ENCODE measurements around the gene GRM7. TPM values are rescaled to one million over a fixed set of nuclear protein-coding genes. Genes with fewer than 3 reads are reported as not detected.

The GRM7 gene
- total RNA-seq, 1 donor from 2014 or later: 0.34 TPM

GRCh38 chr3:7720649-7721297 is 859.9 kb downstream of the GRM7 start:
- Mint-ChIP-seq H3K27me3 (no peaks in the 10 kb centered on the region), H3K4me1 (ENCODE audit: low read depth) (no peaks in the 10 kb centered on the region), H3K9me3 (ENCODE audit: low read depth) (no peaks in the 10 kb centered on the region), H3K4me3 (ENCODE audit: low read depth) (no peak overlapping the region), H3K36me3 (ENCODE audit: insufficient read depth) (no peaks in the 10 kb centered on the region), H3K27ac (no peak overlapping the region)
- no peak for DNase-seq (ENCODE audit: low spot score, unreplicated experiment)
- no peak for TF ChIP-seq CTCF (IDR thresholded peaks at IDR 0.05; ENCODE audit: unreplicated experiment)

- Mint-ChIP-seq H3K27me3 (no peaks in the 10 kb centered on the region), H3K36me3 (ENCODE audit: insufficient read depth) (no peaks in the 10 kb centered on the region)
- TF ChIP-seq CTCF (IDR thresholded peaks at IDR 0.05; ENCODE audit: unreplicated experiment): no peak
These were observed 861.0 kb downstream of the GRM7 start for GRCh38 chr3:7721869-7722268.

GRCh38 chr3:7728566-7729519 is 867.9 kb downstream of the GRM7 start:
- Mint-ChIP-seq H3K27me3 (no peaks in the 10 kb centered on the region), H3K27ac (no peak overlapping the region), H3K4me3 (ENCODE audit: low read depth) (no peak overlapping the region), H3K36me3 (ENCODE audit: insufficient read depth) (no peaks in the 10 kb centered on the region), H3K9me3 (ENCODE audit: low read depth) (no peaks in the 10 kb centered on the region), H3K4me1 (ENCODE audit: low read depth) (no peaks in the 10 kb centered on the region)
- no peak for DNase-seq (ENCODE audit: low spot score, unreplicated experiment)
- no peak for TF ChIP-seq CTCF (IDR thresholded peaks at IDR 0.05; ENCODE audit: unreplicated experiment)

More at GRCh38 chr3:7721869-7722268, 861.0 kb downstream of the GRM7 start:
- DNase-seq (ENCODE audit: low spot score, unreplicated experiment): no peak
- Mint-ChIP-seq H3K27ac (no peak overlapping the region), H3K9me3 (ENCODE audit: low read depth) (no peaks in the 10 kb centered on the region), H3K4me3 (ENCODE audit: low read depth) (no peak overlapping the region), H3K4me1 (ENCODE audit: low read depth) (no peaks in the 10 kb centered on the region)

- TF ChIP-seq CTCF (IDR thresholded peaks at IDR 0.05; ENCODE audit: unreplicated experiment): no peak
- H3K36me3 Mint-ChIP-seq (ENCODE audit: insufficient read depth): no peaks in the 10 kb centered on the region
- H3K4me1 Mint-ChIP-seq (ENCODE audit: low read depth): no peaks in the 10 kb centered on the region
- no peaks in the 10 kb centered on the region for H3K9me3 Mint-ChIP-seq (ENCODE audit: low read depth)
- no peaks in the 10 kb centered on the region for H3K27me3 Mint-ChIP-seq
- DNase-seq (ENCODE audit: low spot score, unreplicated experiment): no peak
- no peak overlapping the region for H3K4me3 Mint-ChIP-seq (ENCODE audit: low read depth)
- no peak overlapping the region for H3K27ac Mint-ChIP-seq
These were observed 873.0 kb downstream of the GRM7 start for GRCh38 chr3:7733933-7734332.

- no peak overlapping the region for H3K4me3 Mint-ChIP-seq (ENCODE audit: low read depth)
- H3K27me3 Mint-ChIP-seq: no peaks in the 10 kb centered on the region
- DNase-seq (ENCODE audit: low spot score, unreplicated experiment): no peak
- H3K9me3 Mint-ChIP-seq (ENCODE audit: low read depth): no peaks in the 10 kb centered on the region
- no peaks in the 10 kb centered on the region for H3K4me1 Mint-ChIP-seq (ENCODE audit: low read depth)
- no peak overlapping the region for H3K27ac Mint-ChIP-seq
- H3K36me3 Mint-ChIP-seq (ENCODE audit: insufficient read depth): no peaks in the 10 kb centered on the region
- no peak for TF ChIP-seq CTCF (IDR thresholded peaks at IDR 0.05; ENCODE audit: unreplicated experiment)
These were observed 873.5 kb downstream of the GRM7 start for GRCh38 chr3:7734456-7734855.

All from progenitor cell of endocrine pancreas (in vitro differentiated cells).